GM12878 (cell line): ENCODE measurements around the gene NKD2.

ENCODE experiments used
- ATF2 ChIP-seq: IDR thresholded peaks from 2 replicates; pipeline ENCODE4 v1.6.1; 2012; ENCODE audit warnings: low read length, inconsistent platforms
- BACH1 ChIP-seq: fragments of 450-650 bp; IDR thresholded peaks from 2 replicates; pipeline ENCODE4 v1.6.1; 2017; ENCODE audit warnings: mild to moderate bottlenecking, borderline replicate concordance
- CEBPB ChIP-seq, 2 experiments: fragments of 150-350 bp in 1 of 2; IDR thresholded peaks; 2 replicates each; pipeline ENCODE4 v1.6.1; 2012 to 2014; ENCODE audit warnings: low read depth in 2 of 2, low read length in 2 of 2, borderline replicate concordance in 1 of 2, inconsistent platforms in 1 of 2
- CTCF ChIP-seq, 3 experiments: IDR thresholded peaks in 2 of 3; conservative IDR thresholded peaks in 1 of 3; 2 replicates each; pipeline ENCODE4 v1.5.1; 2011; ENCODE audit warnings: low read depth in 3 of 3, low read length in 3 of 3, mild to moderate bottlenecking in 3 of 3, control low read depth in 2 of 3, moderate library complexity in 2 of 3, inconsistent platforms in 1 of 3, mixed read lengths in 1 of 3; ENCODE audit not compliant: control insufficient read depth in 2 of 3, insufficient read depth in 1 of 3; ENCODE audit errors: extremely low read depth in 1 of 3
- EGR1 ChIP-seq, 2 experiments: IDR thresholded peaks; 1 replicate in 1 of 2; 2 replicates in 1 of 2; pipeline ENCODE4 v1.6.1; 2011 to 2012; ENCODE audit warnings: low read depth in 2 of 2, low read length in 2 of 2, borderline replicate concordance in 1 of 2, mild to moderate bottlenecking in 1 of 2, moderate library complexity in 1 of 2
- EZH2 ChIP-seq: IDR thresholded peaks from 2 replicates; pipeline ENCODE4 v1.6.1; 2012; ENCODE audit warnings: low read depth, mild to moderate bottlenecking, control low read depth, inconsistent platforms, low read length, borderline replicate concordance; ENCODE audit not compliant: control insufficient read depth
- GATAD2B ChIP-seq: fragments of 450-650 bp; conservative IDR thresholded peaks from 2 replicates; pipeline ENCODE4 v1.6.1; 2017; ENCODE audit warnings: low read depth, mild to moderate bottlenecking, moderate library complexity
- NFXL1 ChIP-seq: fragments of 450-650 bp; IDR thresholded peaks from 2 replicates; pipeline ENCODE4 v1.6.1; 2017; ENCODE audit warnings: antibody characterized with exemption, mild to moderate bottlenecking, borderline replicate concordance
- POLR2A ChIP-seq: IDR thresholded peaks from 2 replicates; pipeline ENCODE4 v1.6.1; 2011; ENCODE audit warnings: low read depth, mild to moderate bottlenecking, low read length
- RELA ChIP-seq: fragments of 450-650 bp; IDR thresholded peaks from 2 replicates; pipeline ENCODE4 v1.8.0; 2014; ENCODE audit warnings: borderline replicate concordance; ENCODE audit not compliant: partially characterized antibody
- REST ChIP-seq: IDR thresholded peaks from 2 replicates; pipeline ENCODE4 v1.6.1; 2012; ENCODE audit warnings: mild to moderate bottlenecking, low read depth, low read length
- SPI1 ChIP-seq: IDR thresholded peaks from 2 replicates; pipeline ENCODE4 v1.6.1; 2011; ENCODE audit warnings: low read depth, mild to moderate bottlenecking, low read length, moderate library complexity, borderline replicate concordance; ENCODE audit not compliant: insufficient read depth
- SUPT20H ChIP-seq: IDR thresholded peaks from 2 replicates; pipeline ENCODE4 v1.6.1; 2011; ENCODE audit warnings: low read depth, mild to moderate bottlenecking, low read length, moderate library complexity, borderline replicate concordance; ENCODE audit not compliant: control insufficient read depth
- TCF7 ChIP-seq: IDR thresholded peaks from 2 replicates; pipeline ENCODE4 v1.6.1; 2014; ENCODE audit warnings: antibody characterized with exemption, borderline replicate concordance

GRCh38 chr5:1033606-1034420, 25.2 kb downstream of the NKD2 start:
- TF ChIP-seq SPI1 (no peak), CTCF (IDR thresholded peaks at IDR 0.05 in 2 of 3, conservative IDR thresholded peaks at IDR 0.05 in 1 of 3; ENCODE audit: control insufficient read depth in 2 of 3, extremely low read depth in 1 of 3, insufficient read depth in 1 of 3, low read depth in 3 of 3, low read length in 3 of 3) (no peak), POLR2A (no peak), GATAD2B (no peak), ATF2 (no peak), TCF7 (no peak), EZH2 (no peak), RELA (no peak), EGR1 (IDR thresholded peaks at IDR 0.05; ENCODE audit: borderline replicate concordance in 1 of 2, low read depth in 2 of 2, low read length in 2 of 2) (no peak), SUPT20H (no peak), CEBPB (IDR thresholded peaks at IDR 0.05; ENCODE audit: borderline replicate concordance in 1 of 2, low read depth in 2 of 2, low read length in 2 of 2) (no peak), REST (no peak), NFXL1 (no peak), BACH1 (no peak)
